ENCODE measurements around the gene HORMAD1. TPM values are rescaled to one million over a fixed set of nuclear protein-coding genes. Genes with fewer than 3 reads are reported as not detected.
"Not testable (repeated sequence)": the region's sequence is repeated elsewhere in the genome, so short reads cannot be mapped to it uniquely, and the experiment has no call there.

The HORMAD1 gene
- 1.1 and 2.1 TPM in 2 replicates for total RNA-seq
- total RNA-seq (2013) = 2.8 TPM
- 0.43 and 0.94 TPM in 2 replicates for polyA plus RNA-seq
- polyA minus RNA-seq = 0.29 and 0.60 TPM in 2 replicates

- TF ChIP-seq CTCF (IDR thresholded peaks at IDR 0.05) = no peak
- TF ChIP-seq EZH2 (IDR thresholded peaks at IDR 0.05; ENCODE audit: borderline replicate concordance, insufficient read depth, low read depth, low read length, poor library complexity, severe bottlenecking) = no peak
- no peaks in the 10 kb centered on the region for H3K27me3 Mint-ChIP-seq
- no peak within 1 kb of the TSS for H3K4me3 Mint-ChIP-seq
- peaks cover 0 to 4% (median 0%) of the 10 kb centered on the region in 3 donors for H3K9me3 ChIP-seq (ENCODE audit: control extremely low read depth in 1 of 3, control insufficient read depth in 2 of 3, insufficient read depth in 1 of 3, low read length in 2 of 3)
- no peak for DNase-seq
- intact Hi-C loops (cut with micrococcal nuclease) = no loop called here
- POLR2A ChIA-PET = no interaction called here
- H3K4me1 Mint-ChIP-seq = no peaks in the 10 kb centered on the region
- no peaks in the 10 kb centered on the region for H3K27me3 ChIP-seq (replicated peaks in 1 of 4; ENCODE audit: control extremely low read depth in 1 of 4, control insufficient read depth in 3 of 4, insufficient read depth in 4 of 4, low read length in 3 of 4)
- no peak within 1 kb of the TSS for H3K4me2 ChIP-seq (replicated peaks; ENCODE audit: low read depth, low read length, poor library complexity, severe bottlenecking)
- H3K27ac ChIP-seq (ENCODE audit: low read length in 2 of 2) = no peak within 1 kb of the TSS
- H3K4me1 ChIP-seq (ENCODE audit: control insufficient read depth in 2 of 2, insufficient read depth in 2 of 2, low read length in 2 of 2) = no peaks in the 10 kb centered on the region
- H3K27ac Mint-ChIP-seq = no peak within 1 kb of the TSS
- H2AFZ ChIP-seq (ENCODE audit: insufficient read depth, low read depth, low read length, poor library complexity, severe bottlenecking) = no peak within 1 kb of the TSS
- no peaks in the 10 kb centered on the region for H4K20me1 ChIP-seq (ENCODE audit: control insufficient read depth, insufficient read depth, low read length, poor library complexity, severe bottlenecking)
- no peak within 1 kb of the TSS for H3K9ac ChIP-seq (ENCODE audit: low read length)
- no peaks in the 10 kb centered on the region for H3K9me3 Mint-ChIP-seq (ENCODE audit: insufficient read depth)
- 99% methylated on average over 20 of the region's 24 CpGs for WGBS (ENCODE audit: insufficient coverage)
- H3K4me3 ChIP-seq (ENCODE audit: control extremely low read depth in 1 of 5, extremely low read depth in 1 of 5, insufficient read depth in 1 of 5, low read depth in 2 of 5, low read length in 4 of 5) = no peak within 1 kb of the TSS
- no peak for ATAC-seq (ENCODE audit: low read depth)
- CTCF ChIA-PET = interaction anchor here (0.7 kb wide), 1 partner anchor 1119 kb away, joined by 3 read pairs; the partner anchor contains the start of gene C2CD4D
- H3K79me2 ChIP-seq (ENCODE audit: control insufficient read depth, insufficient read depth, low read length) = no peaks in the 10 kb centered on the region
- H3K36me3 ChIP-seq (replicated peaks in 1 of 2; ENCODE audit: control extremely low read depth in 1 of 2, control insufficient read depth in 1 of 2, extremely low read depth in 1 of 2, insufficient read depth in 2 of 2, low read length in 1 of 2) = no peaks in the 10 kb centered on the region
Observed at GRCh38 chr1:150720703-150721102, at the start of gene HORMAD1. Gene HORMAD1 (minus strand): TSS chr1:150720895. CDS start chr1:150719505, 1,390 bp downstream.

- Mint-ChIP-seq H3K4me1 (peaks cover 40% of the 10 kb centered on the region), H3K27ac (peak overlapping the region; percentile 5)
- H3K9me3 Mint-ChIP-seq (ENCODE audit: insufficient read depth); ATAC-seq (ENCODE audit: low read depth); H4K20me1 ChIP-seq (ENCODE audit: control insufficient read depth, insufficient read depth, low read length, poor library complexity, severe bottlenecking); H3K9ac ChIP-seq (ENCODE audit: low read length); H3K4me3 Mint-ChIP-seq; H3K27me3 Mint-ChIP-seq; H2AFZ ChIP-seq (ENCODE audit: insufficient read depth, low read depth, low read length, poor library complexity, severe bottlenecking); H3K4me3 ChIP-seq (ENCODE audit: control extremely low read depth in 1 of 5, extremely low read depth in 1 of 5, insufficient read depth in 1 of 5, low read depth in 2 of 5, low read length in 4 of 5); DNase-seq; H3K27ac ChIP-seq (ENCODE audit: low read length in 2 of 2); H3K36me3 ChIP-seq (replicated peaks in 1 of 2; ENCODE audit: control extremely low read depth in 1 of 2, control insufficient read depth in 1 of 2, extremely low read depth in 1 of 2, insufficient read depth in 2 of 2, low read length in 1 of 2); H3K4me2 ChIP-seq (replicated peaks; ENCODE audit: low read depth, low read length, poor library complexity, severe bottlenecking); H3K27me3 ChIP-seq (replicated peaks in 1 of 4; ENCODE audit: control extremely low read depth in 1 of 4, control insufficient read depth in 3 of 4, insufficient read depth in 4 of 4, low read length in 3 of 4); POLR2A ChIA-PET; H3K9me3 ChIP-seq (ENCODE audit: control extremely low read depth in 1 of 3, control insufficient read depth in 2 of 3, insufficient read depth in 1 of 3, low read length in 2 of 3): not testable (repeated sequence)
- intact Hi-C loops (cut with micrococcal nuclease) = loop anchor here (5.0 to 10.0 kb wide), 3 partner anchors 140 to 397 kb away; partner anchors contain the start of genes ENSA, LYSMD1 and SCNM1
- H3K79me2 ChIP-seq (ENCODE audit: control insufficient read depth, insufficient read depth, low read length) = peaks cover 44% of the 10 kb centered on the region
- peaks cover 16 to 26% of the 10 kb centered on the region in 2 donors for H3K4me1 ChIP-seq (ENCODE audit: control insufficient read depth in 2 of 2, insufficient read depth in 2 of 2, low read length in 2 of 2)
- CTCF ChIA-PET = interaction anchor here (2.1 kb wide), 1 partner anchor 154 kb away, joined by 10 read pairs; no protein-coding TSS in a partner anchor
- no CpG with 5 or more reads among the region's 1 CpG for WGBS (ENCODE audit: insufficient coverage)
Observed at GRCh38 chr1:150767704-150768103, 47.0 kb upstream of the HORMAD1 start.

GRCh38 chr1:150765977-150766301, 45.2 kb upstream of the HORMAD1 start:
- Histone ChIP-seq H3K9ac (ENCODE audit: low read length) (peak overlapping the region; percentile 83), H3K27ac (ENCODE audit: low read length in 2 of 2) (peak overlapping the region; percentile 85 to 97), H3K4me1 (ENCODE audit: control insufficient read depth in 2 of 2, insufficient read depth in 2 of 2, low read length in 2 of 2) (peaks cover 32 to 39% of the 10 kb centered on the region in 2 donors), H2AFZ (ENCODE audit: insufficient read depth, low read depth, low read length, poor library complexity, severe bottlenecking) (peak overlapping the region; percentile 82), H3K4me2 (replicated peaks; ENCODE audit: low read depth, low read length, poor library complexity, severe bottlenecking) (peak overlapping the region; percentile 90), H3K36me3 (replicated peaks in 1 of 2; ENCODE audit: control extremely low read depth in 1 of 2, control insufficient read depth in 1 of 2, extremely low read depth in 1 of 2, insufficient read depth in 2 of 2, low read length in 1 of 2) (peaks cover 5 to 20% of the 10 kb centered on the region in 2 experiments), H3K4me3 (ENCODE audit: control extremely low read depth in 1 of 5, extremely low read depth in 1 of 5, insufficient read depth in 1 of 5, low read depth in 2 of 5, low read length in 4 of 5) (peak overlapping the region; percentile 62 to 99 (median 80)), H3K79me2 (ENCODE audit: control insufficient read depth, insufficient read depth, low read length) (peaks cover 62% of the 10 kb centered on the region)
- Mint-ChIP-seq H3K27ac (peak overlapping the region; percentile 97), H3K4me1 (peaks cover 46% of the 10 kb centered on the region), H3K4me3 (peak overlapping the region; percentile 96)
- not testable (repeated sequence) for H3K9me3 ChIP-seq (ENCODE audit: control extremely low read depth in 1 of 3, control insufficient read depth in 2 of 3, insufficient read depth in 1 of 3, low read length in 2 of 3); H3K9me3 Mint-ChIP-seq (ENCODE audit: insufficient read depth); DNase-seq; H3K27me3 ChIP-seq (replicated peaks in 1 of 4; ENCODE audit: control extremely low read depth in 1 of 4, control insufficient read depth in 3 of 4, insufficient read depth in 4 of 4, low read length in 3 of 4); H4K20me1 ChIP-seq (ENCODE audit: control insufficient read depth, insufficient read depth, low read length, poor library complexity, severe bottlenecking); H3K27me3 Mint-ChIP-seq; ATAC-seq (ENCODE audit: low read depth)
- POLR2A ChIA-PET = interaction anchor here (0.8 kb wide), 1 partner anchor 402 kb away, joined by 6 read pairs; the partner anchor contains the start of gene RPRD2
- WGBS (ENCODE audit: insufficient coverage) = 0% methylated on average over 1 of the region's 1 CpG
- intact Hi-C loops (cut with micrococcal nuclease) = loop anchor here (1.0 to 10.0 kb wide), 6 partner anchors 69 to 399 kb away; partner anchors contain the start of genes ARNT, ENSA, GOLPH3L and LYSMD1
- CTCF ChIA-PET = interaction anchor here (0.6 to 1.4 kb wide), 5 partner anchors 22 to 156 kb away, joined by 3 to 5 read pairs (median 3); no protein-coding TSS in a partner anchor

Data from B cell (primary cell).